HEK293 (cell line): Measurements from ENCODE around the gene KIAA1755.

ENCODE experiments used
- GLIS2 ChIP-seq: fragments of 450-650 bp; formaldehyde crosslinking; IDR thresholded peaks from 2 replicates; pipeline ENCODE4 v1.5.1; 2016; ENCODE audit warnings: missing biosample characterization, missing genetic modification characterization
- KLF10 ChIP-seq: fragments of 450-650 bp; IDR thresholded peaks from 2 replicates; pipeline ENCODE4 v1.5.1; 2018; ENCODE audit warnings: missing biosample characterization, mild to moderate bottlenecking, missing genetic modification characterization
- MEIS1 ChIP-seq: sonication (generic); formaldehyde crosslinking; IDR thresholded peaks from 2 replicates; pipeline ENCODE4 v1.8.1; 2022; ENCODE audit warnings: missing genetic modification reagents, mild to moderate bottlenecking, borderline replicate concordance
- ZBTB11 ChIP-seq: fragments of 450-650 bp; formaldehyde crosslinking; conservative IDR thresholded peaks from 2 replicates; pipeline ENCODE4 v1.5.1; 2016; ENCODE audit warnings: low read depth, missing biosample characterization, missing genetic modification characterization
- ZBTB17 ChIP-seq: fragments of 450-650 bp; formaldehyde crosslinking; IDR thresholded peaks from 2 replicates; pipeline ENCODE4 v1.5.1; 2016; ENCODE audit warnings: missing biosample characterization, missing genetic modification characterization
- ZNF16 ChIP-seq: fragments of 450-650 bp; formaldehyde crosslinking; IDR thresholded peaks from 2 replicates; pipeline ENCODE4 v1.5.1; 2016; ENCODE audit warnings: low read depth, missing biosample characterization, missing genetic modification characterization
- ZNF560 ChIP-seq: fragments of 450-650 bp; formaldehyde crosslinking; IDR thresholded peaks from 2 replicates; pipeline ENCODE4 v1.5.1; 2017; ENCODE audit warnings: missing biosample characterization, missing genetic modification characterization, borderline replicate concordance
- TF ChIP-seq, protein P1 (sequence below): fragments of 450-650 bp; formaldehyde crosslinking; IDR thresholded peaks from 2 replicates; pipeline ENCODE4 v1.5.1; 2016; ENCODE audit warnings: missing biosample characterization, missing genetic modification characterization

GRCh38 chr20:38296433-38296832 lies 35.9 kb upstream of the KIAA1755 start:
- TF ChIP-seq ZNF16 (tag by site-specific recombination) (no peak), ZBTB11 (tag by site-specific recombination) (no peak), MEIS1 (CRISPR knock-in tag) (no peak), KLF10 (tag by site-specific recombination) (no peak), ZNF560 (tag by site-specific recombination) (no peak), GLIS2 (no peak), ZBTB17 (tag by site-specific recombination) (no peak)
- TF ChIP-seq, protein P1, sequence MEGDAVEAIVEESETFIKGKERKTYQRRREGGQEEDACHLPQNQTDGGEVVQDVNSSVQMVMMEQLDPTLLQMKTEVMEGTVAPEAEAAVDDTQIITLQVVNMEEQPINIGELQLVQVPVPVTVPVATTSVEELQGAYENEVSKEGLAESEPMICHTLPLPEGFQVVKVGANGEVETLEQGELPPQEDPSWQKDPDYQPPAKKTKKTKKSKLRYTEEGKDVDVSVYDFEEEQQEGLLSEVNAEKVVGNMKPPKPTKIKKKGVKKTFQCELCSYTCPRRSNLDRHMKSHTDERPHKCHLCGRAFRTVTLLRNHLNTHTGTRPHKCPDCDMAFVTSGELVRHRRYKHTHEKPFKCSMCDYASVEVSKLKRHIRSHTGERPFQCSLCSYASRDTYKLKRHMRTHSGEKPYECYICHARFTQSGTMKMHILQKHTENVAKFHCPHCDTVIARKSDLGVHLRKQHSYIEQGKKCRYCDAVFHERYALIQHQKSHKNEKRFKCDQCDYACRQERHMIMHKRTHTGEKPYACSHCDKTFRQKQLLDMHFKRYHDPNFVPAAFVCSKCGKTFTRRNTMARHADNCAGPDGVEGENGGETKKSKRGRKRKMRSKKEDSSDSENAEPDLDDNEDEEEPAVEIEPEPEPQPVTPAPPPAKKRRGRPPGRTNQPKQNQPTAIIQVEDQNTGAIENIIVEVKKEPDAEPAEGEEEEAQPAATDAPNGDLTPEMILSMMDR: no peak
